Stimulated activated CD8-positive, alpha-beta memory T cell treated with anti-CD3 and anti-CD28 coated beads, Interleukin-12 subunit alpha, Interleukin-12 subunit beta, amount 100 ng/mL, for 1 hour (primary cell): Measurements from ENCODE around the gene FEZF2.

Source experiments
- DNase-seq: peaks from one replicate; pipeline ENCODE4 v3.0.0-alpha.2; 2020; ENCODE audit warnings: low read depth

The FEZF2 gene

DNA sequence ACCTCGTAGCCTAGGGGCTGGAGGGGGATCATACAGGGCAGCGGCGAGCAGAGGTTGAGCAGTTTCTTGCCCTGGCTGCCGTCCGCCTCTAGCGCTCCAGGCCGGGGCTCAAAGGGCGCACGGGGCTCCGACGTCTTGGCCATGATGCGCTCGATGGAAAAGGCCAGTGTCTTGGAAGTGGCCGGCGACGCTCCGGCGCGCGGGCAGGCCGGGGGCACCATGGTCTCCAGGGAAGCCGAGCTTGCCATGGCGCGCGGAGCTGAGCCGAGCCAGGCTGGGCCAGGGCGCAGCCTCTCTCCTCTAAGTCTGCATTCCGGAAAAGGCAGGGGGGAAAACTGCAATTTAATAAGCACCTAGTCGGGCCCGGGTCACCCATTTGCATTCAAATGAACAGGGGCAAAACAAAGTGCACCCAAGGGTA is 719 bp downstream of the FEZF2 start:
- DNase-seq: no peak

GRCh38 chr3:62371720-62372591 is 1.4 kb downstream of the FEZF2 start:
- DNase-seq: no peak

DNA sequence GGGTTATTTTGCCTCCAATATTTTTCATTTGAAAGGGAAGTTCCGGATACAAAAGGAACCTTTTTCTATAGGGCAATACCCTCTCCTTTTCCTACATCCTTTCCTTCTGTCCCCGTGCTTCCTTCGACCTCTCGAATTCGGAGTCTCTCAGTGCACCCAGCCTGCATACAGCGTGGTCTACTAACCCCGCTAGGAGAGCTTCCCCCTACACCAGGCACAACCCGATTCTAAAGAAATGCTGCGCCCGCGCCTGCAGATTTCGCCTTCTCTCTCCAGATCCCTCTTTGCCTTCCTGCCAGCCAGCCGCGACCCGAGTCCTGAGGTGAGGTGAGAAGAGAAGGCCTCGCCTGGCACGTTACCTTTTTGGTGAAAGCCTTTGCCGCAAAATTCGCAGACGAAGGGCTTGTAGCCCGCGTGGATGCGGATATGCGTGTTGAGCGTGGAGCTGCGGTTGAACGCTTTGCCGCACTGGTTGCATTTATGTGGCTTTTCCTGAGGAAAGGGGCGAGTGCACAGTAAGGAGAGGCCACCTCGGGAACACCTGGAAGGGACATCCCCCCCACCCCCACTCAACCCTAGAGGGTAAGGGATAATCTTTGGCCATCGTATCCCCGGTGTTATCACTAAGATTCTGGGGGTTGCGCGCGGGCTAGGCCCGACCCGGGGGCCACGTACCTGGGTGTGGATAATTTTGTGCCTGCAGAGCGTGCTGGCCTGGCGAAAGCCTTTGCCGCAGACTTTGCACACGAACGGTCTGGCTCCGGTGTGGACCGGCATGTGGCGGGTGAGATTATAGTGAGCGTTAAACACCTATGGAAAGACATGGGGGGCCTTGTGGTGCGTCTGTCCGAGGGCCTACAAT is 2.3 kb downstream of the FEZF2 start:
- DNase-seq: no peak

GRCh38 chr3:62370112-62370857 is 3.1 kb downstream of the FEZF2 start:
- DNase-seq: no peak

DNA sequence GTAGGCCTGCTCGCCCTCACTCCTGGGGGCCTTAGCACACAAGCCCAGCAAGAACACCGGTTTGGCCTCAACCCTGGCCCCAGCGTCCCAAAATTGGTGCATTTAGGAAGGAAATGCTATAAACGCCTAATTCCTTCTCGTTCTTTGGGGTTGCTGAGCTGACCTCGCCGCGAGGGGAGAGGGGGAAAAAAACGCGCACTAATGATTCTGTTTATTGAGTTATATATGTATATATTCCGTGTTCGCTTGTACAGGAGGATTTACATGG is 3.9 kb downstream of the FEZF2 start:
- no peak for DNase-seq

DNA sequence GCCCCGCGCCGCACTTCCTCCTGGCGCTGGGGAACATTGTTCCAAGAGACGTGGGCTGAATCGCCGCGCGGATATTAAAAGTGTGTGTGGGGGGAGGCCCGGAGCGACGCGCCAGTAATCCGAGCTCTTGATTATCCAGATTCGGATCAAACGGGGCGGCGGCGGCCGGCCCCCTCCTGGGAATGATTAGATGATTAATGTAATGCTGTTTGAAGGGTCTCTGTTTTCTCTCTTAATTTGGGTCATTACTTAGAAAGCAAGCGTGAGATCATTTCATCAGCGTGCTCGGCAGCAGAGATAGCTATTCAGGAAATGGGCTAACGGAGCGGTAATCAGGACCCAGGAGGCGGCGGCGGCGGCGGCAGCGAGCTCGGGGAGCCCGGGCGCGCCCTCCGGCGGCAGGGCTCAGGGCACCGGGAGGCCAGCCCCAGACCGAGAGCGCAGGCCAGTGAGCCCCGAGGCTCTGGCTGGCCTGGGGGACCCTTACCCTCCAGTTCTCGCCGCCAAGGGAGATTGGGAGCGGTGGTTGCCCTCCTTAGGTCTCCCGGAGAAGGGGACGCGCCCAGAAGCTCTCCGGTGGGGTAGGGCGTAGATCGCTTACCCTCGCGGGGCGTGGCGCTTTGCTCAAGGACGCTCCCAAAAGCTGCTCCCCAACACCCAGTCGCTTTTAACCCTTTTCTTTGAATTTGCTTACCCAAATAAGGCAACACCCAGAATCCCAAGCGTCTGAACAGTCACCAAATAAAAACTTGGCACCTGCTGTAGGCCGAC is 4.5 kb downstream of the FEZF2 start:
- DNase-seq: no peak

DNA sequence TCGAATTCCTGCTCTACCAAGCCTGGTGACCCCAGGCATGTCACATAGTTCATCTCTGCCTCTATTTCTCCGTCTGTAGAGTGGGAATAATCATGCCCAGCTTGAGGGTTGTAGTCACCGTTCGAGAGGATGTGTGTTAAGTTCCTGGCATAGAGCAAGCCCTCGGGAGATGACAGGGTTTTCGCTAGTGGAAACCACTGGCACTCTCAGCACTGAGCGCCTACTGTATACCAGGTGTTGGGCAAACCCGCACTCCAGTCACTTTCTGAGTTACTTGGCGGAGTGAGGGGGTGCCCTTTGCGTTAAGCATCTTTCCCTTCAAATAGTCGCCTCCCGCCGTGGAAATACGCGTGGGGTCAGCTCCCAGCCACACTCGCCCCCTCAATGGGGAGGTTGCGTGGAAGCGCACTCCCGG is 5.1 kb downstream of the FEZF2 start:
- no peak for DNase-seq

DNA sequence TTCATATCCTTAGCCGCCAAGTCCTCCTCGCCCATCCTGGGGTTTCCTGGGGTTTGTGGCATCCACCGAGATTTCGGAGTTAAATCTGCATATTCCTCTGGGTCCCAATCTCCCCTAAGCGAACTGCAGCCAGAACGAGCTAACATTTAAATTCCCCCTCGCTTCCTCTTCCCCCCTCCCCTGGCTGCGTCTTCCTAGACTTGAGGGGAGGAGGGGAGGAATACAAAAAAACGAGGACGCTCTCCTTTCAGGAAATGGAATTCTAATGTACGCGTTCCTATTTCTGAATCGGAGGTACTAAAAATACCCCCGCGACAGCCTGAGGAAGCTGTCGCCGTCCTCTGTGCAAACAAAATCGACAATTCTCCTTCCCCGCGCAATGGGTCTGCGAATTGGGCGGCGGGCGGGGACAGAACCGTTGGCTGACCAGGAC is 5.6 kb downstream of the FEZF2 start:
- no peak for DNase-seq

GRCh38 chr3:62366126-62366484 is 7.2 kb downstream of the FEZF2 start:
- DNase-seq: no peak

DNA sequence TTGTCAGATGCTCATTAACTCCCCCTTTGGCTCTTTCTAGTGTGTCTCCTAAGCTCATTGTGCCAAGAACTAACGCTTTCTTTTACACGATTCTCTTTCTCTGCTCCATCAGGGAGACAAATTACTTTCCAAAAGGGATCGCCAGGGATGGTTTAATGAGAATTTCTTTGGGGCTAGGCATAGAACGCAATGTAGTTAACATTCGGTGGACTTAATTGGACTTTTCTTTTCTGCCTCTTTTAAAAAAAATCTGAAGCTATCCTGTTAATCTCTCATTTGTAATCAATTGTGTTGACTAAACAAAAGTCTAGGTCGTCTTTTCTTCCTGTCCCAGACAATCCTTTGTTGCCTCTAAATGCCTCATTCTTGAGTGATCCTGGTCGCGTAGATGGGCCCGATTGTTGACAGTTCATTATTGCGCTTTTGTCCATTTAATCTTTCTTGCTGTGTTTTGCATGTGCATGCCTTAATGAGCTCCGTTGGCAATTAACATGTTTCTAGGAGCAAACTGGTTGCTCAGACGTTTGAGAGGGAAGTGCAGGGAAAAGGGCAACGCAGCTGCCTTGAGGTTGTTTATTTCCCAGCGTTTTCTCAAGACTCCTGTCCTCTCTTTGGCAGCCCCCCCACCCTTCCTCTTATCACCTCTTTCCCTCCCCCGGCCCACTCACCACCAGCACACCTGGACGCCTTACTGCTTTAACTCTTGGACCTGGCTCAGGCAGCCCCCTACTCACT is 7.8 kb downstream of the FEZF2 start:
- DNase-seq: no peak

GRCh38 chr3:62364191-62364590 is 9.2 kb downstream of the FEZF2 start:
- DNase-seq: no peak

GRCh38 chr3:62363275-62363674 is 10.1 kb downstream of the FEZF2 start:
- no peak for DNase-seq

- DNase-seq: no peak
Measured at GRCh38 chr3:62361824-62362223, 11.5 kb downstream of the FEZF2 start.

DNA sequence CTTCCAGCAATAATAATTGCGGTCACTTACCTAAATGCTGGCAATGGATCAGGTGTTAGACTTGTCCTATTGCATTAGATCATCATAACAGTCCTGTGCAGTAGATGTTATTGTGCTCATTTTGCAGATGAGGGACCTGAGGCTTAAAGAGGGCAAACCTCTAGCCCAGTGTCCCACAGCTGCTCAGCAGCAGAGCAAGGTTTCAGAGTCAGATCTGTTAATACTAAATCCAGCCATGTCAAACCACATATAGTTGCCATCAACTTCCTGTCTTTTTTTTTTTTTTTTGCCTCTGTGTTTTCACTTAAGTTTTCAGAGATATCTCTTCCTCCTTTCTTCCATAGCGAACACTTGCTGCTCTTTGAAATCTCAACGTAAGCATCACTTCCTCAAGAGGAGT is 12.1 kb downstream of the FEZF2 start:
- DNase-seq: no peak

DNA sequence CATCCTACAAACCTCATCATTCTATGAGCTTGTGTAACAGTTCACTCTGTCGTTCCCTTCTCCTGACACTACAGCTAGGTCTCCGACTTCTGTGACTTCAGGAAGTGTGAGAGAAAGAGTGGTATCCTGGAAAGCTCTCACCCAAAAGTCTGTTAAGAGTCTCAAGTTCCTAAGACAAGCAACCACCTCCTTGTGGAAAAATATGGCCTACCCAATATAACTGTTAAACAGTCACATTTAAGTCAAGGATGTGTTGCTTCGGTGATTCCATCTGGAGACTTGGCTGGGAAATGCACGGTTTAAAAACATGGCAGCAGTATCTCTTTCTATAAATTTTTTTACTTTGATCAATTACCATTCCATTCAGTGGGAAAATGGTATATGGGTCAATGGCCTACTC is 13.8 kb downstream of the FEZF2 start:
- no peak for DNase-seq

- no peak for DNase-seq
Measured at GRCh38 chr3:62356356-62356755, 17.0 kb downstream of the FEZF2 start.

GRCh38 chr3:62355703-62356102 is 17.6 kb downstream of the FEZF2 start:
- no peak for DNase-seq

- DNase-seq: no peak
Measured at GRCh38 chr3:62343755-62344154, 29.6 kb downstream of the FEZF2 start.

DNA sequence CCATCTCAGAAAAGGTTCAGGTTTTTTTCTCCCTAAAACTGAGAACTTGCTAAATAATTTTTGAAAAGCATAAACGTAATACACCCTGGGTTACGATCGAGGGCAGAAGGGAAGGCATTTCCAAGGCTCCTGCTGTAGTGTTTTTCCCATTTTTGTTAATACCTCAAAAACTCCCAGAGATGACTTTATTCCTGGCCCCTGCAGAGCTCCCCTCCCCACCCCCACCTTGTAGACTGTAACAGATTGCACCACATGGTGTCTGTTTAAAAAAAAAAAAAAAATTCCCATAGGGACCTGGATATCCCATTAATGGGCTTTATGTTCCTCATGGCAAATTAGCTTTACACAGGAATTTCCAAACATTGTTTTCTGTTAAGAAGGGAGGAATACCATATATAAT is 38.2 kb downstream of the FEZF2 start:
- no peak for DNase-seq

DNA sequence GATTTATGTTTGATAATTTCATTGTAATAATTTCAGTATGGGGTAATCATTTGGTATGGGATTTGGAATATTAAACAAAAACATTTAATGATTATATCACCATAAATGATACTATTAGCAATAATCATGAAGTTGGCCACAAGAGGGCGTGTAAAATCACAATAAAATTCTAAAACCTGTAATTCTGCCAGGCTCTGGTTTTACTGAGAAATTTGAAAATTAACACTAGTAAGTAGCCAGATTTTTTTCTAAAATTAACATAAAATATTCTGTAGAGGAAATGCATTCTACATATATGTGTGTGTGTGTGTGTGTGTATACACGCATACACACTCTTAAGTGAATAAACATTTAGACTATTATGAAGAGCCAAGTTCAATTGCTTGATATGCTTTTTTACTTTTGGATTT is 40.5 kb downstream of the FEZF2 start:
- DNase-seq: no peak

DNA sequence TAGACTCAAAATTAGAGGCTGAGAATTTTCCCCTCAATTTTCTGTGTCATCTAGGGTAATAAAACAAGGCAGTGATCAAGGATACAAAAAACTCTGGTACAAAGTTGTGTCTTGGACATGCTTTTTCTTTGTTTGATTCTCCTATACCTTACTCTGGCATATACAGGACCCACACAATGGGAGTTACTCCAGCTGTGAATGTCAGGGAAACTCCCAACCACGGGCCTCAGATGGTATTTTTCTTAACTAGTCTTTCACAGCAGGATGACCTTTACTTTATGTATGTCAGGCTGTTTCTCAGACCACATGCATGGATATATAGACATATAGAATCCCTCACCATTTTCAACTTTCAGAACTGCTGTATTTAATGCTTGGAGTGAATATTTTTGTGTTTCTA is 41.3 kb downstream of the FEZF2 start:
- DNase-seq: no peak
